BE2C (cell line): ENCODE measurements around the gene GALNT17.

Experiments used
- DNase-seq: peaks from one replicate; pipeline ENCODE4 v3.0.0-alpha.2; 2020
- H3K27me3 ChIP-seq: fragments of 250-450 bp; sonication (Bioruptor Pico); 2 replicates; pipeline ENCODE4 v1.5.1; 2020; ENCODE audit warnings: mild to moderate bottlenecking
- H3K36me3 ChIP-seq: fragments of 250-450 bp; sonication (Bioruptor Pico); 2 replicates; pipeline ENCODE4 v1.5.1; 2020; ENCODE audit warnings: mild to moderate bottlenecking
- H3K4me1 ChIP-seq: fragments of 250-450 bp; sonication (Bioruptor Pico); 2 replicates; pipeline ENCODE4 v1.5.1; 2020
- H3K4me3 ChIP-seq: 2 replicates; pipeline ENCODE4 v1.5.1; 2011; ENCODE audit warnings: low read depth, low read length
- H3K9me3 ChIP-seq: fragments of 250-450 bp; sonication (Bioruptor Pico); 2 replicates; pipeline ENCODE4 v1.5.1; 2020
- TF ChIP-seq, protein P1 (sequence below): IDR thresholded peaks from 2 replicates; pipeline ENCODE4 v1.5.1; 2012; ENCODE audit warnings: mild to moderate bottlenecking, low read depth, low read length

The GALNT17 gene

DNA sequence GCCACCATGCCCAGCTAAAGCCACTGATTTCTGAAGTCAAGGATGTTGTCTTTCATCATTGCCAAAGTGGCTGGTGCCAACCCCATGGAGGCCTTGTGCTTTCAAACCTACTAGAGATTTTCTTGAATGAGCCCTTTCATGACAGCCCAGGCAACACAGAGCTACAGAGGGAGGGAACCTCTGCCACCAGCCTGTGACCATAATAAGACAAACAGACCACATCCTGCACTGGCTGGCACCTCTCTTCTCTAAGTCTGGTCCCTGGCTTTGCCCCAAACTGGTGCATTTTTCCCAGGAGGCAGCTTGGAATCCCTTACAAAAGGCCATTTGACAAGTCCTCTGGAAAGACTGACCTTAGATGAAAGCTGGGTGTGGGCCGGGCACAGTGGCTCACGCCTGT, 348.8 kb downstream of the GALNT17 start:
- H3K36me3 ChIP-seq, result no peaks in the 10 kb centered on the region
- no peaks in the 10 kb centered on the region for H3K27me3 ChIP-seq
- H3K4me3 ChIP-seq, result no peak overlapping the region
- H3K9me3 ChIP-seq, result no peaks in the 10 kb centered on the region
- no peaks in the 10 kb centered on the region for H3K4me1 ChIP-seq
- DNase-seq, result no peak
- TF ChIP-seq, protein P1, sequence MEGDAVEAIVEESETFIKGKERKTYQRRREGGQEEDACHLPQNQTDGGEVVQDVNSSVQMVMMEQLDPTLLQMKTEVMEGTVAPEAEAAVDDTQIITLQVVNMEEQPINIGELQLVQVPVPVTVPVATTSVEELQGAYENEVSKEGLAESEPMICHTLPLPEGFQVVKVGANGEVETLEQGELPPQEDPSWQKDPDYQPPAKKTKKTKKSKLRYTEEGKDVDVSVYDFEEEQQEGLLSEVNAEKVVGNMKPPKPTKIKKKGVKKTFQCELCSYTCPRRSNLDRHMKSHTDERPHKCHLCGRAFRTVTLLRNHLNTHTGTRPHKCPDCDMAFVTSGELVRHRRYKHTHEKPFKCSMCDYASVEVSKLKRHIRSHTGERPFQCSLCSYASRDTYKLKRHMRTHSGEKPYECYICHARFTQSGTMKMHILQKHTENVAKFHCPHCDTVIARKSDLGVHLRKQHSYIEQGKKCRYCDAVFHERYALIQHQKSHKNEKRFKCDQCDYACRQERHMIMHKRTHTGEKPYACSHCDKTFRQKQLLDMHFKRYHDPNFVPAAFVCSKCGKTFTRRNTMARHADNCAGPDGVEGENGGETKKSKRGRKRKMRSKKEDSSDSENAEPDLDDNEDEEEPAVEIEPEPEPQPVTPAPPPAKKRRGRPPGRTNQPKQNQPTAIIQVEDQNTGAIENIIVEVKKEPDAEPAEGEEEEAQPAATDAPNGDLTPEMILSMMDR, result no peak

DNA sequence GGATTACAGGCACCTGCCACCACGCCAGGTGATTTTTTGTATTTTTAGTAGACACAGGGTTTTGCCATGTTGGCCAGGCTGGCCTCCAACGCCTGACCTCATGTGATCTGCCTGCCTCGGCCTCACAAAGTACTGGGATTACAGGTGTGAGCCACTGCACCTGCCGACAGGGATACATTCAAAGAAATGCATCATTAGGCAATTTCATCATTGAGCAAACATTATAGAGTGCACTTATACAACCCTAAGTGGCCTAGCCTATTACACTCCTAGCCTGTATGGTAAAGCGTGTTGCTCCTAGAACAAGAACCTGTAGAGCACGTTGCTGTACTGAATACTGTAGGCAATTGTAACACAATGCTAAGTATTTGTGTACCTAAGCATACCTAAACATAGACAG, 350.3 kb downstream of the GALNT17 start:
- no peak for DNase-seq
- no peaks in the 10 kb centered on the region for H3K36me3 ChIP-seq
- H3K27me3 ChIP-seq, result no peaks in the 10 kb centered on the region
- H3K4me3 ChIP-seq, result no peak overlapping the region
- H3K4me1 ChIP-seq, result no peaks in the 10 kb centered on the region
- H3K9me3 ChIP-seq, result no peaks in the 10 kb centered on the region
- TF ChIP-seq, protein P1, result no peak

DNA sequence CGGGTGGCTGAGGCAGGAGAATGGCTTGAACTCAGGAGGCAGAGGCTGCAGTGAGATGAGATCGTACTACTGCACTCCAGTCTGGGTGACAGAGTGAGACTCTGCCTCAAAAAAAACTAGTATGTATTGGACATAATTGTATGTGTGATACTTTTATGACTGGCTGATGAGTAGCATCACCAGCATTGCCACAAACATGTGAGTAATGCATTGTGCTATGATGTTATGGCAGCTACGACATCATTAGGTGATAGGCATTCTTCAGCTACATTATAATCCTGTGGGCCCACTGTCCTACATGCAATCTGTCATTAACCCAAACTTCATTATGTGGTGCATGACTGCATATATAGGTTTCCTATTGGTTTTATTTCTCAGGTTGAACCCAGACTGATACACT, 352.4 kb downstream of the GALNT17 start:
- Histone ChIP-seq H3K27me3 (no peaks in the 10 kb centered on the region), H3K4me1 (no peaks in the 10 kb centered on the region), H3K4me3 (no peak overlapping the region), H3K9me3 (no peaks in the 10 kb centered on the region), H3K36me3 (no peaks in the 10 kb centered on the region)
- TF ChIP-seq, protein P1, result no peak
- DNase-seq, result no peak

DNA sequence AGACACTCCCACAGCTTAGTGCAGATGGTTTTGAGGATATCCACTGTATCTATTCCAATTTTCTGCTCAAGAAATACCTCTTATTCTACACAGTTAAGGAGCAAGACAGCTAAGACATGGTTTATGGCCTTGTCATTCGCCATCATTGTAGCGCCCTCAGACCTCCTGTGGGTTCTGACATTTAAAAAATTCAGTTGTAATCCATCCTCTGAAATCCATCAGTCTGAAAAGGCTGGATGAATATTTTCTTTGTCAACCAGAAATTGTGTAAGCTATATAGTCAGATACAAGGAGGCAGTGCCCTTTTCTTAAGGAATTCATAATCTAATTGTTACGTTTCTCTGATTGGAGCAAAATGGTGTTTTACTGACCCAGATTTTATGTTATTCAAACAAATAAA, 353.6 kb downstream of the GALNT17 start:
- Histone ChIP-seq H3K9me3 (no peaks in the 10 kb centered on the region), H3K36me3 (no peaks in the 10 kb centered on the region), H3K4me3 (no peak overlapping the region), H3K27me3 (no peaks in the 10 kb centered on the region), H3K4me1 (no peaks in the 10 kb centered on the region)
- no peak for DNase-seq
- TF ChIP-seq, protein P1, result no peak

DNA sequence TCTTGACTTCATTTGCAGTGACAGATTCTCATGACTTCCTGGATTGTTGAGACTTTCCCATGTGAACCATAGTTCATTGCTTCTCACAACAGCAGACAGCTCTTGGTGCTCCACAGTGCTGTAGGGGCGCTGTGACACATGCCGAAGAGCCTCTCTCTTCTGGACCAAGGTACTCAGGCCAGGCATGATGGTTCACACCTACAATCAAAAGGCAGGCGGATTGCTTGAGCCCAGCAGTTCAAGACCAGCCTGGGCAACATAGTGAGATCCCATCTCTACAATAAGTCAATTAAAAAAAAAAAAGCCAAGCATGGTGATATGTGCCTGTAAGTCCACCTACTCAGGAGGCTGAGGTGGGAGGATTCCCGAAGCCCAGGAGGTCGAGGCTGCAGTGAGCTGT, 354.5 kb downstream of the GALNT17 start:
- H3K4me3 ChIP-seq, result no peak overlapping the region
- no peaks in the 10 kb centered on the region for H3K36me3 ChIP-seq
- DNase-seq, result no peak
- no peaks in the 10 kb centered on the region for H3K9me3 ChIP-seq
- H3K27me3 ChIP-seq, result no peaks in the 10 kb centered on the region
- TF ChIP-seq, protein P1, result no peak
- no peaks in the 10 kb centered on the region for H3K4me1 ChIP-seq

DNA sequence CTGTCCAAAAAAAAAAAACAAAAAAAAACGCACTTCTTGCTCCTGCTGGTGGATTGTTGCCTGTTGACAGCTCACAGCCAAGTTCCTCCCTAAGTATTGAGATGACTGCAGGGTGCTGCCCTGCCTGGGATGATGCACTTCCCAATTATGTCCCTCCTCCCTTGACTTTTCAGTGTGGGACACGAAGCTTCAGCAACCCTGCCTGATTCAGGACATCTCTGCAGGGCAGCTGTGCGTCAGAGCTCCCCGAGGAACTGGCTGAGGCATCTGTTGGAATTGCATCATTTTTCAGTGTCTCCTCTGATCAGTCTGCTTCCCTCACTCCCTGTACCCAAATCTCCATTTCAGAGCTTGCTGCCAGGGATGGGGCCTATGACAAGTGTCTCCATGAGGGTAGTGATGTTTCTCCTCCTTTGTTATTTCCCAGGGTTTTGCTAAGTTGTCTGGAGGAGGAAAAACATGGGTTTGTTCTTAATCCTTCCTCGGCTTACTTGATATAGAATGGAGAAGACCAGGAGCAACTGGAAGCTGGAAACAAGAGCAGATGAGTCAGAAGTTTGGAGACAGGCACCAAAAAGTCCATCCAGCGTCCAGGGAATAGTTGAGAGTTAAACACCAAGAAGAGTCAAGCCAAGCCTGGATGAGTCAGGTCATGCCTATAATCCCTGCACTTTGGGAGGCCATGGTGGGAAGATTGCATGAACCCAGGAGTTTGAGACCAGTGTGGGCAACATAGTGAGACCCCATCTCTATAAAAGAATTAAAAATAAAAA, 355.1 kb downstream of the GALNT17 start:
- no peak for DNase-seq
- H3K4me3 ChIP-seq, result no peak overlapping the region
- H3K27me3 ChIP-seq, result no peaks in the 10 kb centered on the region
- H3K9me3 ChIP-seq, result no peaks in the 10 kb centered on the region
- no peaks in the 10 kb centered on the region for H3K36me3 ChIP-seq
- H3K4me1 ChIP-seq, result no peaks in the 10 kb centered on the region
- TF ChIP-seq, protein P1, result no peak
